ENCODE results near the gene VDAC2. TPM values are rescaled to one million over a fixed set of nuclear protein-coding genes. Genes with fewer than 3 reads are reported as not detected.
A peak's percentile ranks its signal among the peaks of the same experiment; 100 is the strongest.

VDAC2 gene
- total and polyA plus RNA-seq, 10 of the 15 experiments (the other 5 are each of a cell fraction or from before 2014, with no cell fraction given) = 73.4 to 294 (median 146) TPM

DNA sequence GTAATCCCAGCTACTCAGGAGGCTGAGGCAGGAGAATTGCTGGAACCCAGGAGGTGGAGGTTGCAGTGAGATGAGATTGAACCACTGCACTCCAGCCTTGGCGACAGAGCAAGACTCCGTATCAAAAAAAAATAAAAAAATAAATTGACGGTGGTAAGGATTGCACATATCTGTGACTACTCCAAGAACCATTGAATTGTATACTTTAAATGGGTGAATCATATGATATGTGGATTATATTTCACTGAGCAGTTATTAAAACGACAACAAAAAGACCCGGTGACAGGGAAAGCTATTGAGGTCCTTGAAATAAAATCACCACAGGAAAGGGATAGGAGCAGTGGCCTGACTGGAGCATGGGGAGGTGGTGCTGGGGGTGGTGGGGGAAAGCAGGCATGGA is 56.3 kb downstream of the VDAC2 start (continued):
- no peak for TF ChIP-seq BHLHE40 (IDR thresholded peaks at IDR 0.05; ENCODE audit: borderline replicate concordance in 1 of 2, low read depth in 2 of 2, low read length in 1 of 2)
- TF ChIP-seq ATF7 (IDR thresholded peaks at IDR 0.05; ENCODE audit: low read depth) = no peak
- TF ChIP-seq NR2F1 (conservative IDR thresholded peaks at IDR 0.05) = no peak
- no peak for TF ChIP-seq GABPA (IDR thresholded peaks at IDR 0.05; ENCODE audit: low read depth)
- TF ChIP-seq, protein P1, sequence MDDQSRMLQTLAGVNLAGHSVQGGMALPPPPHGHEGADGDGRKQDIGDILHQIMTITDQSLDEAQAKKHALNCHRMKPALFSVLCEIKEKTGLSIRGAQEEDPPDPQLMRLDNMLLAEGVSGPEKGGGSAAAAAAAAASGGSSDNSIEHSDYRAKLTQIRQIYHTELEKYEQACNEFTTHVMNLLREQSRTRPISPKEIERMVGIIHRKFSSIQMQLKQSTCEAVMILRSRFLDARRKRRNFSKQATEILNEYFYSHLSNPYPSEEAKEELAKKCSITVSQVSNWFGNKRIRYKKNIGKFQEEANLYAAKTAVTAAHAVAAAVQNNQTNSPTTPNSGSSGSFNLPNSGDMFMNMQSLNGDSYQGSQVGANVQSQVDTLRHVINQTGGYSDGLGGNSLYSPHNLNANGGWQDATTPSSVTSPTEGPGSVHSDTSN (IDR thresholded peaks at IDR 0.05; ENCODE audit: insufficient replicate concordance, low read depth, low read length) = no peak
- TF ChIP-seq ZSCAN29 (IDR thresholded peaks at IDR 0.05) = no peak

DNA sequence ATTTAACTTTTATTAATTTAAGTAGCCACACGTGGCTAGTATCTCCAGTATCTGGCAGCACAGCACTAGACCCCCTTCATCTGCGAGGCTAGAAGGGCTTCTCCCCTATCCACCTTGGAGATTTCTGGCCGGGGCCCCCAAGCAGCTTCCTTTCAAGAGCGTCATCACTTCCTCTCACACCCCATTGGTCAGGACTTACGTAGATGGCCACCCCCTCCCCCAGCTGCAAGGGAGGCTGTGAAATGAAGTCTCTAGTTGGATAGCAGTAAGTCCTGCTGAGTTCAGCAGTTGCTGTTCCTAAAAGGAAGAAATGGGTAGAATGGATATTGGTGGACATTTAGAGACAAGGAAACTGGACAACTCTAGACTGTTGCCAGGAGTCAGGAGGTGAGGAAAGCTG is 59.0 kb downstream of the VDAC2 start:
- TF ChIP-seq SMAD5 (IDR thresholded peaks at IDR 0.05; ENCODE audit: low read depth) (no peak), PAX5 (IDR thresholded peaks at IDR 0.05; ENCODE audit: borderline replicate concordance, low read depth, low read length) (no peak), PAX8 (IDR thresholded peaks at IDR 0.05) (no peak), NFYB (IDR thresholded peaks at IDR 0.05; ENCODE audit: insufficient read depth, low read depth, low read length) (peak; percentile 47; the same call in 1 of the 2 replicates), IRF4 (IDR thresholded peaks at IDR 0.05; ENCODE audit: low read depth, low read length) (no peak), NBN (IDR thresholded peaks at IDR 0.05) (no peak), KAT2A (conservative IDR thresholded peaks at IDR 0.05; ENCODE audit: control insufficient read depth, low read depth, low read length) (no peak), ZNF24 (IDR thresholded peaks at IDR 0.05) (no peak)
- TF ChIP-seq, protein P2, sequence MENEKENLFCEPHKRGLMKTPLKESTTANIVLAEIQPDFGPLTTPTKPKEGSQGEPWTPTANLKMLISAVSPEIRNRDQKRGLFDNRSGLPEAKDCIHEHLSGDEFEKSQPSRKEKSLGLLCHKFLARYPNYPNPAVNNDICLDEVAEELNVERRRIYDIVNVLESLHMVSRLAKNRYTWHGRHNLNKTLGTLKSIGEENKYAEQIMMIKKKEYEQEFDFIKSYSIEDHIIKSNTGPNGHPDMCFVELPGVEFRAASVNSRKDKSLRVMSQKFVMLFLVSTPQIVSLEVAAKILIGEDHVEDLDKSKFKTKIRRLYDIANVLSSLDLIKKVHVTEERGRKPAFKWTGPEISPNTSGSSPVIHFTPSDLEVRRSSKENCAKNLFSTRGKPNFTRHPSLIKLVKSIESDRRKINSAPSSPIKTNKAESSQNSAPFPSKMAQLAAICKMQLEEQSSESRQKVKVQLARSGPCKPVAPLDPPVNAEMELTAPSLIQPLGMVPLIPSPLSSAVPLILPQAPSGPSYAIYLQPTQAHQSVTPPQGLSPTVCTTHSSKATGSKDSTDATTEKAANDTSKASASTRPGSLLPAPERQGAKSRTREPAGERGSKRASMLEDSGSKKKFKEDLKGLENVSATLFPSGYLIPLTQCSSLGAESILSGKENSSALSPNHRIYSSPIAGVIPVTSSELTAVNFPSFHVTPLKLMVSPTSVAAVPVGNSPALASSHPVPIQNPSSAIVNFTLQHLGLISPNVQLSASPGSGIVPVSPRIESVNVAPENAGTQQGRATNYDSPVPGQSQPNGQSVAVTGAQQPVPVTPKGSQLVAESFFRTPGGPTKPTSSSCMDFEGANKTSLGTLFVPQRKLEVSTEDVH (IDR thresholded peaks at IDR 0.05; ENCODE audit: low read depth, partially characterized antibody) = no peak
- intact Hi-C loops (cut with micrococcal nuclease; ENCODE audit: unreplicated experiment) = no loop called here
- 37% methylated on average over 5 of the region's 5 CpGs for WGBS (ENCODE audit: insufficient coverage, insufficient replicate concordance, low lambda C conversion rate, missing lambda C conversion rate)
- Histone ChIP-seq H3K4me3 (no peak overlapping the region), H3K27me3 (replicated peaks in 1 of 2; ENCODE audit: control insufficient read depth in 2 of 2, insufficient read depth in 2 of 2, low read length in 1 of 2) (no peaks in the 10 kb centered on the region), H3K9ac (ENCODE audit: control insufficient read depth, insufficient read depth, low read length) (no peak overlapping the region), H4K20me1 (ENCODE audit: control insufficient read depth, insufficient read depth) (no peaks in the 10 kb centered on the region; the same call in 1 of the 2 replicates), H3K79me2 (ENCODE audit: control insufficient read depth, insufficient read depth, low read length) (no peaks in the 10 kb centered on the region), H3K4me1 (ENCODE audit: control insufficient read depth, insufficient read depth, low read length) (no peaks in the 10 kb centered on the region), H3K27ac (ENCODE audit: control insufficient read depth, insufficient read depth) (no peak overlapping the region), H3K4me2 (ENCODE audit: control insufficient read depth, insufficient read depth) (no peak overlapping the region), H3K9me3 (replicated peaks; ENCODE audit: control insufficient read depth, insufficient read depth, low read length) (no peaks in the 10 kb centered on the region), H2AFZ (ENCODE audit: control insufficient read depth, low read depth, low read length) (no peak overlapping the region), H3K36me3 (ENCODE audit: control insufficient read depth in 2 of 2, insufficient read depth in 2 of 2, low read length in 1 of 2) (no peaks in the 10 kb centered on the region)
- in situ Hi-C loops (cut with MboI) = no loop called here
- CTCF ChIA-PET = interaction anchor here (0.7 to 1.3 kb wide), 4 partner anchors 9 to 1248 kb away, joined by 3 to 5 read pairs (median 4); partner anchors contain the start of gene COMTD1
- FAIRE-seq (no peak), DNase-seq (ENCODE audit: low read depth, low spot score) (no peak), ATAC-seq (no peak)
- SMC1A ChIA-PET (ENCODE audit: uncharacterized antibody, unreplicated experiment) = interaction anchor here (1.2 kb wide), 1 partner anchor 16 kb away, joined by 4 read pairs; no protein-coding TSS in a partner anchor
- POLR2A ChIA-PET = no interaction called here
- RAD21 ChIA-PET (ENCODE audit: unreplicated experiment) = no interaction called here
- BruUV-seq (replicated peaks) = no TSS peak
